Neuronal stem cell (in vitro differentiated cells): Measurements from ENCODE around the gene LAD1.

Experiments
- DNase-seq: peaks from one replicate; pipeline ENCODE4 v3.0.0-alpha.2; 2013; ENCODE audit warnings: low spot score
- H2AFZ ChIP-seq: one replicate; pipeline ENCODE4 v1.6.1; 2013; ENCODE audit warnings: mild to moderate bottlenecking, low read length, inconsistent platforms
- H2AK5ac ChIP-seq: 2 replicates; pipeline ENCODE4 v1.6.1; 2013; ENCODE audit warnings: low read depth, mild to moderate bottlenecking, inconsistent platforms, low read length, moderate library complexity, mixed read lengths
- H2BK120ac ChIP-seq: 2 replicates; pipeline ENCODE4 v1.6.1; 2013; ENCODE audit warnings: low read depth, mild to moderate bottlenecking, inconsistent platforms, low read length, moderate library complexity, mixed read lengths
- H2BK12ac ChIP-seq: one replicate; pipeline ENCODE4 v1.6.1; 2013; ENCODE audit warnings: low read length, inconsistent platforms
- H2BK15ac ChIP-seq: 2 replicates; pipeline ENCODE4 v1.6.1; 2013; ENCODE audit warnings: mild to moderate bottlenecking, low read length, inconsistent platforms, mixed read lengths
- H2BK5ac ChIP-seq: one replicate; pipeline ENCODE4 v1.6.1; 2013; ENCODE audit warnings: inconsistent platforms, mild to moderate bottlenecking, low read length, moderate library complexity
- H3K14ac ChIP-seq: one replicate; pipeline ENCODE4 v1.6.1; 2013; ENCODE audit warnings: low read length, inconsistent platforms
- H3K18ac ChIP-seq: 2 replicates; pipeline ENCODE4 v1.6.1; 2013; ENCODE audit warnings: low read length, inconsistent platforms
- H3K23ac ChIP-seq: 2 replicates; pipeline ENCODE4 v1.6.1; 2013; ENCODE audit warnings: low read depth, mild to moderate bottlenecking, mixed read lengths, low read length, inconsistent platforms; ENCODE audit not compliant: poor library complexity
- H3K27ac ChIP-seq: replicated peaks from 3 replicates; pipeline ENCODE4 v1.5.1; 2013; ENCODE audit warnings: low read length, inconsistent platforms
- H3K27me3 ChIP-seq, 3 experiments: 2 replicates each; pipeline ENCODE4 v1.6.1; 2013; ENCODE audit warnings: low read length in 3 of 3, mild to moderate bottlenecking in 2 of 3, inconsistent platforms in 1 of 3, low read depth in 1 of 3, mixed read lengths in 1 of 3, moderate library complexity in 1 of 3; ENCODE audit not compliant: control insufficient read depth in 3 of 3, insufficient read depth in 3 of 3
- H3K36me3 ChIP-seq, 2 donors: replicated peaks in 1 of 2; 2 replicates each; pipeline ENCODE4 v1.6.1; 2013; ENCODE audit warnings: low read length in 2 of 2; ENCODE audit not compliant: control insufficient read depth in 2 of 2, insufficient read depth in 2 of 2
- H3K4ac ChIP-seq: 2 replicates; pipeline ENCODE4 v1.6.1; 2013; ENCODE audit warnings: inconsistent platforms, mild to moderate bottlenecking, low read length, moderate library complexity
- H3K4me1 ChIP-seq, 2 donors: 1 replicate in 1 of 2; 2 replicates in 1 of 2; pipeline ENCODE4 v1.6.1; 2013; ENCODE audit warnings: low read length in 2 of 2, low read depth in 1 of 2; ENCODE audit not compliant: control insufficient read depth in 2 of 2, insufficient read depth in 1 of 2
- H3K4me2 ChIP-seq: one replicate; pipeline ENCODE4 v1.6.1; 2013; ENCODE audit warnings: mild to moderate bottlenecking, low read length, inconsistent platforms; ENCODE audit not compliant: insufficient read depth, poor library complexity, severe bottlenecking
- H3K4me3 ChIP-seq, 2 donors: 2 replicates each; pipeline ENCODE4 v1.5.1; 2013; ENCODE audit warnings: low read length in 2 of 2, mild to moderate bottlenecking in 2 of 2, inconsistent platforms in 1 of 2, moderate library complexity in 1 of 2
- H3K79me1 ChIP-seq: one replicate; pipeline ENCODE4 v1.6.1; 2013; ENCODE audit warnings: low read depth, mild to moderate bottlenecking, inconsistent platforms, low read length, moderate library complexity
- H3K9ac ChIP-seq: one replicate; pipeline ENCODE4 v1.6.1; 2013; ENCODE audit warnings: mild to moderate bottlenecking, low read depth, low read length, inconsistent platforms; ENCODE audit not compliant: poor library complexity
- H3K9me3 ChIP-seq, 2 donors: replicated peaks in 1 of 2; 2 replicates each; pipeline versions ENCODE3 to v1.6.1; 2013; ENCODE audit warnings: low read length in 2 of 2, mild to moderate bottlenecking in 2 of 2, inconsistent platforms in 1 of 2, low read depth in 1 of 2, mixed read lengths in 1 of 2, moderate library complexity in 1 of 2; ENCODE audit not compliant: control insufficient read depth in 2 of 2, insufficient read depth in 1 of 2
- H4K8ac ChIP-seq: one replicate; pipeline ENCODE4 v1.6.1; 2013; ENCODE audit warnings: low read depth, mild to moderate bottlenecking, inconsistent platforms, low read length, moderate library complexity
- H4K91ac ChIP-seq: one replicate; pipeline ENCODE4 v1.6.1; 2013; ENCODE audit warnings: low read length, low read depth, mild to moderate bottlenecking, inconsistent platforms; ENCODE audit not compliant: poor library complexity
- WGBS, 2 donors: extraction: QIAGEN DNeasy Blood & Tissue Kit; methylation state at CpG; one replicate each; pipeline ENCODE4 v1.1.7; 2013; ENCODE audit warnings: missing lambda C conversion rate in 2 of 2, mixed read lengths in 1 of 2; ENCODE audit not compliant: insufficient read length in 2 of 2, insufficient replicate concordance in 1 of 2; ENCODE audit errors: extremely low coverage in 2 of 2; 5-methylcytosine and 5-hydroxymethylcytosine counted together

The LAD1 gene

GRCh38 chr1:201443747-201444146 is 44.6 kb upstream of the LAD1 start:
- H3K18ac ChIP-seq: peak overlapping the region; percentile 55
- no peaks in the 10 kb centered on the region for H3K79me1 ChIP-seq
- H3K4me1 ChIP-seq: peaks cover 3 to 12% of the 10 kb centered on the region in 2 donors
- no peak overlapping the region for H3K9ac ChIP-seq
- no peak overlapping the region for H2BK120ac ChIP-seq
- no peaks in the 10 kb centered on the region for H3K9me3 ChIP-seq
- peaks cover 0 to 8% (median 0%) of the 10 kb centered on the region in 3 experiments for H3K27me3 ChIP-seq
- H4K8ac ChIP-seq: no peak overlapping the region
- no peak overlapping the region for H2BK5ac ChIP-seq
- H3K14ac ChIP-seq: no peak overlapping the region
- no peak overlapping the region for H4K91ac ChIP-seq
- no peak overlapping the region for H2BK12ac ChIP-seq
- H3K36me3 ChIP-seq: no peaks in the 10 kb centered on the region
- H3K4me2 ChIP-seq: no peak overlapping the region
- no peak overlapping the region for H3K4ac ChIP-seq
- WGBS, 2 donors: no CpG with 5 or more reads among the region's 7 CpGs
- H2AK5ac ChIP-seq: peak overlapping the region; percentile 1
- no peak overlapping the region for H3K27ac ChIP-seq
- H2AFZ ChIP-seq: peak overlapping the region; percentile 28
- H2BK15ac ChIP-seq: no peak overlapping the region
- DNase-seq: no peak
- H3K23ac ChIP-seq: no peak overlapping the region
- H3K4me3 ChIP-seq: no peak overlapping the region

DNA sequence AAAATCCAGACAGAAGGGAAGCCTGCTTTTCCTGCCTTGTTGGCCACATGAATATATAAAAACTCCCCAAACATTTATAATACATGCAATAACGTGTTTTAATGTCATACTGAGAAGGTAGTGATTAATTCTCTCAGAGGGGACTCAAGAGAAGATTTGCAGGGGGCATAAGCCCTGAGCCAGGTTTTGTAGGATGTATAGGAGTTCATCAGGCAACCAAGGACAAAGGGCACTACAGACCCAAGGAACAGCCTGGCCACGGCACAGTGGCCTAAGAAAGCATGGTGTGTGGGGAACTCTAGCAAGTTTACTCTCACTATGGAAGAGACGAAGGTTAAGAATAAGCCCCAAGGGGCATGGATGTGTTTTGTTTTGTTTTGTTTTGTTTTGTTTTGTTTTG is 37.8 kb upstream of the LAD1 start:
- Histone ChIP-seq H2AFZ (no peak overlapping the region), H3K27ac (no peak overlapping the region), H3K79me1 (no peaks in the 10 kb centered on the region), H2BK12ac (no peak overlapping the region), H2BK15ac (no peak overlapping the region), H3K4me3 (no peak overlapping the region), H3K9ac (no peak overlapping the region), H2BK120ac (no peak overlapping the region), H3K27me3 (no peaks in the 10 kb centered on the region), H2BK5ac (no peak overlapping the region), H4K91ac (no peak overlapping the region), H3K23ac (no peak overlapping the region), H3K36me3 (no peaks in the 10 kb centered on the region), H2AK5ac (no peak overlapping the region), H3K4me2 (no peak overlapping the region), H4K8ac (no peak overlapping the region), H3K14ac (no peak overlapping the region), H3K4me1 (peaks cover 0 to 3% of the 10 kb centered on the region in 2 donors), H3K18ac (no peak overlapping the region), H3K4ac (no peak overlapping the region), H3K9me3 (no peaks in the 10 kb centered on the region)
- WGBS, 2 donors: no CpG with 5 or more reads among the region's 3 CpGs
- no peak for DNase-seq

DNA sequence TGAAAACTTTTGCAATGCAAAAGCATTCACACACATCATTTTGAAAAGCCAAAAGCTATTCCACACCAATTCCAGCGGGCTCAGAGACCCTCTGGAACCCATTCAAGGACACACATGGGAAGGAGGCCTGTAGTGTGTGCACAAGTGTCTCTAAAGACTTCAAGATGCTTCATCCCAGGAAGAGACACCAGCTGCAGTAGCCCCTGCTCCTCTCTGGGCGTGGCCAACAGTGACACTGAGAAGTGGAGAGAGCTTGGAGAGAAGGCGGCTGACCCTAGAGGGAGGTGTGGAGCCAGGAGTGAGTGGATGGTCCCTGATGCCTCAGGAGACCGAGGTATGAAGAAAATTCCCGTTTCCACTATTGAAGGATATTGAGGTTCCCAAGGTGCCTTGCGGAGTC is 37.3 kb upstream of the LAD1 start:
- peaks cover 1 to 6% of the 10 kb centered on the region in 2 donors for H3K4me1 ChIP-seq
- no peak overlapping the region for H4K91ac ChIP-seq
- H3K27me3 ChIP-seq: peaks cover 0 to under 1% (median 0%) of the 10 kb centered on the region in 3 experiments
- H4K8ac ChIP-seq: no peak overlapping the region
- H2BK5ac ChIP-seq: no peak overlapping the region
- no peak overlapping the region for H3K27ac ChIP-seq
- no peak overlapping the region for H3K18ac ChIP-seq
- H3K9me3 ChIP-seq: no peaks in the 10 kb centered on the region
- H3K9ac ChIP-seq: no peak overlapping the region
- no peak overlapping the region for H2AK5ac ChIP-seq
- no peak overlapping the region for H3K4me3 ChIP-seq
- no peak overlapping the region for H3K14ac ChIP-seq
- no peak overlapping the region for H3K4ac ChIP-seq
- DNase-seq: no peak
- no peak overlapping the region for H2BK15ac ChIP-seq
- no CpG with 5 or more reads among the region's 6 CpGs for WGBS, 2 donors
- no peak overlapping the region for H2BK120ac ChIP-seq
- H3K4me2 ChIP-seq: no peak overlapping the region
- no peak overlapping the region for H2BK12ac ChIP-seq
- no peak overlapping the region for H3K23ac ChIP-seq
- no peaks in the 10 kb centered on the region for H3K36me3 ChIP-seq
- no peaks in the 10 kb centered on the region for H3K79me1 ChIP-seq
- no peak overlapping the region for H2AFZ ChIP-seq

- H3K4me3 ChIP-seq: no peak overlapping the region
- H3K18ac ChIP-seq: no peak overlapping the region
- no CpG with 5 or more reads among the region's 3 CpGs for WGBS, 2 donors
- no peak overlapping the region for H4K91ac ChIP-seq
- no peak overlapping the region for H2BK5ac ChIP-seq
- H2BK15ac ChIP-seq: no peak overlapping the region
- H3K4me2 ChIP-seq: no peak overlapping the region
- H3K4ac ChIP-seq: no peak overlapping the region
- no peaks in the 10 kb centered on the region for H3K9me3 ChIP-seq
- H3K79me1 ChIP-seq: no peaks in the 10 kb centered on the region
- no peak overlapping the region for H3K14ac ChIP-seq
- no peak overlapping the region for H2BK120ac ChIP-seq
- H3K9ac ChIP-seq: no peak overlapping the region
- no peak overlapping the region for H2BK12ac ChIP-seq
- peaks cover 0 to 12% (median 0%) of the 10 kb centered on the region in 3 experiments for H3K27me3 ChIP-seq
- no peaks in the 10 kb centered on the region for H3K36me3 ChIP-seq
- H2AFZ ChIP-seq: no peak overlapping the region
- no peak overlapping the region for H3K27ac ChIP-seq
- H3K4me1 ChIP-seq: peaks cover 5 to 13% of the 10 kb centered on the region in 2 donors
- no peak overlapping the region for H4K8ac ChIP-seq
- H3K23ac ChIP-seq: no peak overlapping the region
- no peak overlapping the region for H2AK5ac ChIP-seq
- DNase-seq: no peak
Observed at GRCh38 chr1:201434266-201434665, 35.1 kb upstream of the LAD1 start.
